Chondrocyte (in vitro differentiated cells): ENCODE data around the gene HSPA8. TPM values are rescaled to one million over a fixed set of nuclear protein-coding genes. Genes with fewer than 3 reads are reported as not detected.

ENCODE experiments used
- DNase-seq: peaks from one replicate; pipeline ENCODE4 v3.0.0; 2021; ENCODE audit warnings: mixed read lengths, low spot score
- H3K27ac Mint-ChIP-seq: one replicate; pipeline ENCODE4 v1.8.0; 2021; ENCODE audit warnings: mild to moderate bottlenecking, moderate library complexity, mixed read lengths; ENCODE audit not compliant: unreplicated experiment
- H3K27me3 Mint-ChIP-seq: 2 replicates; pipeline ENCODE4 v1.8.0; 2021; ENCODE audit warnings: low read depth, mixed read lengths
- H3K36me3 Mint-ChIP-seq: 2 replicates; pipeline ENCODE4 v1.8.0; 2021; ENCODE audit warnings: low read depth, mixed read lengths
- H3K4me1 Mint-ChIP-seq: 2 replicates; pipeline ENCODE4 v1.8.0; 2021; ENCODE audit warnings: low read depth, mild to moderate bottlenecking, mixed read lengths
- H3K4me3 Mint-ChIP-seq: one replicate; pipeline ENCODE4 v1.8.0; 2021; ENCODE audit warnings: mild to moderate bottlenecking, moderate library complexity, mixed read lengths; ENCODE audit not compliant: unreplicated experiment
- H3K9me3 Mint-ChIP-seq: 2 replicates; pipeline ENCODE4 v1.8.0; 2021; ENCODE audit warnings: low read depth, mixed read lengths
- CTCF ChIP-seq: fragments of 200-600 bp; sonication (generic); IDR thresholded peaks from 2 replicates; pipeline ENCODE4 v1.5.0; 2021; ENCODE audit warnings: antibody characterized with exemption, mild to moderate bottlenecking, moderate library complexity
- total RNA-seq: library from RNA; stranded (reverse); gene quantifications from 3 replicates; pipeline ENCODE4 v1.2.1, GENCODE V29; 2021

The HSPA8 gene
- total RNA-seq, 1 donor from 2014 or later: 1,112 TPM

GRCh38 chr11:123069908-123070821 lies 8.2 kb upstream of the HSPA8 start:
- no peak overlapping the region for H3K27ac Mint-ChIP-seq
- peaks cover 14% of the 10 kb centered on the region for H3K4me1 Mint-ChIP-seq
- H3K36me3 Mint-ChIP-seq: no peaks in the 10 kb centered on the region
- no peak for TF ChIP-seq CTCF
- H3K27me3 Mint-ChIP-seq: no peaks in the 10 kb centered on the region
- H3K4me3 Mint-ChIP-seq: no peak overlapping the region
- H3K9me3 Mint-ChIP-seq: no peaks in the 10 kb centered on the region
- DNase-seq: no peak

GRCh38 chr11:123065621-123066020 lies 3.7 kb upstream of the HSPA8 start:
- Mint-ChIP-seq H3K4me3 (no peak overlapping the region), H3K27me3 (no peaks in the 10 kb centered on the region), H3K9me3 (no peaks in the 10 kb centered on the region), H3K4me1 (peaks cover 39% of the 10 kb centered on the region), H3K36me3 (peaks cover 10% of the 10 kb centered on the region), H3K27ac (peak overlapping the region; percentile 100)
- TF ChIP-seq CTCF: no peak
- DNase-seq: no peak

- Mint-ChIP-seq H3K27ac (peak overlapping the region; percentile 100), H3K4me3 (peak overlapping the region; percentile 97), H3K36me3 (peaks cover 26% of the 10 kb centered on the region), H3K4me1 (peaks cover 52% of the 10 kb centered on the region), H3K9me3 (no peaks in the 10 kb centered on the region), H3K27me3 (no peaks in the 10 kb centered on the region)
- no peak for DNase-seq
- TF ChIP-seq CTCF: no peak
Observed at GRCh38 chr11:123063826-123064657, 2.1 kb upstream of the HSPA8 start.

GRCh38 chr11:123062892-123063825 lies 1.2 kb upstream of the HSPA8 start:
- peaks cover 34% of the 10 kb centered on the region for H3K36me3 Mint-ChIP-seq
- peaks cover 61% of the 10 kb centered on the region for H3K4me1 Mint-ChIP-seq
- no peak for TF ChIP-seq CTCF
- peak overlapping the region; percentile 100 for H3K27ac Mint-ChIP-seq
- H3K9me3 Mint-ChIP-seq: no peaks in the 10 kb centered on the region
- peak overlapping the region; percentile 97 for H3K4me3 Mint-ChIP-seq
- no peak for DNase-seq
- no peaks in the 10 kb centered on the region for H3K27me3 Mint-ChIP-seq
